Hematopoietic multipotent progenitor cell treated with erythropoietin and hydrocortisone succinate and interleukin-3 and kit ligand, for 8 days (in vitro differentiated cells): ENCODE measurements around the gene CCDC102B.
"Not testable (repeated sequence)": the region's sequence is repeated elsewhere in the genome, so short reads cannot be mapped to it uniquely, and the experiment has no call there.

Experiments
- DNase-seq: peaks from one replicate; pipeline ENCODE4 v3.0.0-alpha.2; 2015

The CCDC102B gene

GRCh38 chr18:68915061-68915460 lies 117.2 kb downstream of the CCDC102B start:
- DNase-seq: no peak

- DNase-seq: no peak
Observed at GRCh38 chr18:68916734-68917133, 118.9 kb downstream of the CCDC102B start.

- no peak for DNase-seq
Observed at GRCh38 chr18:68918216-68918615, 120.3 kb downstream of the CCDC102B start.

GRCh38 chr18:68919900-68920299 lies 122.0 kb downstream of the CCDC102B start:
- no peak for DNase-seq

- DNase-seq: no peak
Observed at GRCh38 chr18:68922392-68922791, 124.5 kb downstream of the CCDC102B start.

- DNase-seq: no peak
Observed at GRCh38 chr18:68925268-68925667, 127.4 kb downstream of the CCDC102B start.

- DNase-seq: no peak
Observed at GRCh38 chr18:68928762-68929675, 131.1 kb downstream of the CCDC102B start.

GRCh38 chr18:68935686-68936085 lies 137.8 kb downstream of the CCDC102B start:
- DNase-seq: no peak

GRCh38 chr18:68937029-68937599 lies 139.2 kb downstream of the CCDC102B start:
- DNase-seq: no peak

- DNase-seq: no peak
Observed at GRCh38 chr18:68940039-68940438, 142.2 kb downstream of the CCDC102B start.

- no peak for DNase-seq
Observed at GRCh38 chr18:68940754-68941153, 142.9 kb downstream of the CCDC102B start.

GRCh38 chr18:68942230-68942629 lies 144.3 kb downstream of the CCDC102B start:
- DNase-seq: no peak

- not testable (repeated sequence) for DNase-seq
Observed at GRCh38 chr18:68943861-68944260, 146.0 kb downstream of the CCDC102B start.

GRCh38 chr18:68944330-68944729 lies 146.4 kb downstream of the CCDC102B start:
- DNase-seq: no peak

- no peak for DNase-seq
Observed at GRCh38 chr18:68944826-68945225, 146.9 kb downstream of the CCDC102B start.

- DNase-seq: no peak
Observed at GRCh38 chr18:68948622-68949021, 150.7 kb downstream of the CCDC102B start.

- no peak for DNase-seq
Observed at GRCh38 chr18:68954738-68955137, 156.9 kb downstream of the CCDC102B start.

- no peak for DNase-seq
Observed at GRCh38 chr18:68956650-68957049, 158.8 kb downstream of the CCDC102B start.

GRCh38 chr18:68960355-68960754 lies 162.5 kb downstream of the CCDC102B start:
- no peak for DNase-seq

GRCh38 chr18:68962623-68963022 lies 164.7 kb downstream of the CCDC102B start:
- DNase-seq: no peak

GRCh38 chr18:68965817-68966216 lies 167.9 kb downstream of the CCDC102B start:
- no peak for DNase-seq

GRCh38 chr18:68969027-68969426 lies 171.1 kb downstream of the CCDC102B start:
- DNase-seq: no peak

GRCh38 chr18:68972176-68972575 lies 174.3 kb downstream of the CCDC102B start:
- no peak for DNase-seq

- no peak for DNase-seq
Observed at GRCh38 chr18:68979737-68980136, 181.9 kb downstream of the CCDC102B start.
